ENCODE measurements around the gene AP3S1.

The AP3S1 gene

DNA sequence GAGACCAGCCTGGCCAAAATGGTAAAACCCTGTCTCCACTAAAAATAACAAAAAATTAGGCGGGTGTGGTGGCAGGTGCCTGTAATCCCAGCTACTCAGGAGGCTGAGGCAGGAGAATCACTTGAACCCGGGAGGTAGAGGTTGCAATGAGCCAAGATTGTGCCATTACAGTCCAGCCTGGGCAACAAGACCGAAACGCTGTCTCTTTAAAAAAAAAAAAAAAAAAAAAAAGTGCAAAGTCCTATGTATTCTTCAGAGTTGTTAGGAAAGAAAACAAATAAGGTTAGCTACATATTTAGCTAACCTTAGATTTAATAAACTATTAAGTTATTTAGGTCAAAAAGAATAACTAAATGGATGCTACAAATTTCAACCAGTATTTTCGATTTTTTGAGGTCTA is 11.8 kb upstream of the AP3S1 start:
- DNase-seq: no peak

DNA sequence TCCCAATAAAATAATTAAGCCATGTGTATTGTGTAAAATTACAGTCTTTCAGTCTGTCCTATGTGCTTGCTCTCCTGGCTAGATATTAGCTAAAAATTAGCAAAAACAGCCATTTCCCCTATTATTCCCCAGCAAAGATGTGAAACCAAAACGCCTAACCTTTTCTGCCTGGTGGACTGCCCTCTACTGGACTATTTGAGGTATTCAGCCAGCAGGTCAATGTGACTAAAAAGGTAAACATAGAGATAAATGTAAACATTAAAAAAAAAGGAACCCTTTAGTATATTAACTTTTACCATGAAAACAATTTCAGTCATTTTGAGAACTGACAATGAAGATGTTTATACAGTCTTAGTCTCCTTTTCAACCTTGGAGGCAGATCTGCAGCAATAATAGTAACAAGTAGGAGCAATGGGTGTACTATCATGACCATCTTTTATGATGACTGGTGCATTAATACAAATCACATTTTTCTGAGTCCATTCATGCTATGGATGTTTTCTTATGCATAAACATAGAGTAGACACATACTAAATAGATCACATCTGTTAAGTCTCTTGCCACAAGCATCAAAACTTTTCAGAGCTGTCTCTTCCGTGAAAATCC is 10.5 kb upstream of the AP3S1 start:
- DNase-seq: no peak

DNA sequence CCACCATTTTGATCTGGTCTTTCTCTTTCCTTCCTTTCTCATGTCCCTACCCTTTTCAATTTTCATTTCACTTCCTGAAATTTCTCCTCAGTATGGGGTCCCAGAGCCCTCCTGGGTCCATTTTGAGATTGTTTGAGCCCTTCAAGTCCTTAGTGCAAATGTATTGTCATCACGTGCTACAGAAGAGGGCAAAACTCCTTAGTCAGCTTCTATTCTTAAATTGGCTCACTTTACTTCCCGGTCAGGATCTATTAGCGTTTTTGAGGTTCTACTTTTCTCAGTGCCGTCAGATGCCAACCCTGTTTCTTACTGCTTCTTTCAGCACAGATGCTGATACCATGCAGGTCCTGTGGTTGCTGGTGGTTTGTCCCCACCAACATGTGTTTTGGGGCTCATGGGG is 6.3 kb upstream of the AP3S1 start:
- DNase-seq: no peak

DNA sequence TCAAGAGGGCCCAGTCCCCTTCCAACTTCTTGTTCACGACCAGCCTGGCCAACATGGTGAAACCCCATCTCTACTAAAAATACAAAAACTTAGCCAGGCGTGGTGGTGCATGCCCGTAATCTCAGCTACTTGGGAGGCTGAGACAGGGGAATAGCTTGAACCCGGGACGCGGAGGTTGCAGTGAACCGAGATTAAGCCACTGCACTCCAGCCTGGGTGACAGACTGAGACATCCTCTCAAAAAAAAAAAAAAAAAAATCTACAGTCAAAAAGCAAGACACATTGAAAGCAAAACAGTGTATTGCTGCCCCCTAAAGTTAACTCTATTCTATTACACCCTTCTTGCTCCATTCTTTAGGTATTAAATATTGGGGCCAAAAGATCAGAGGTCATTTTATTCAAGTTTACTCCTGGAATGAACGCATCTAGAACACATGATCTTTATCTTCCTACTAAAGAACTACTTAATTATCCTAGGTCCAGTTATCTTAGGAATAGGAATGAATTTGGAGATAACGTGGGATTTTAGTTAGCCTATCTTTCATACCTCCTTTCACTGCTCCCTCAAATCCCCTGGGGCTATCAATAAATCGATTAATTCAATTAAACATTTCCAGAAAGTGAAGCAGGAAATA is 2.7 kb upstream of the AP3S1 start:
- DNase-seq: no peak

DNA sequence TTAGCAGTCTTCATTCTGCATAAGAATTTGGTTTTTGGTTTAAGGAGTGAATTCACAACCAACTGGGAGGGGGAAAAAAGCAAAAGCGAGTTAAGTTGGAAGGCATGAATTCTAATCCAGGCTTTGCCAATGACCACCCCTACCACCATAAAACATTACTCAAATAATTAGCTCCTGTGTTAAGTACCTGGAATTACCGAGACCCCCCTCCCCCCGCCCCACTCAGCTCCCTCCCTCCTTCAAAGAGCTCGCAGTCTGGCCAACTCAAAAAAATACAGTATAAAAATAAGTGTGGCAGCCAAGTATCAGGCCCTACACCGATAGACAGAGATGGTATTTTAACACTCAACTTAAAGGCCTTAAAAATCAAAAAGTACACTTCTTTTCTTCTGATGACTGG is 862 bp upstream of the AP3S1 start:
- DNase-seq: no peak

DNA sequence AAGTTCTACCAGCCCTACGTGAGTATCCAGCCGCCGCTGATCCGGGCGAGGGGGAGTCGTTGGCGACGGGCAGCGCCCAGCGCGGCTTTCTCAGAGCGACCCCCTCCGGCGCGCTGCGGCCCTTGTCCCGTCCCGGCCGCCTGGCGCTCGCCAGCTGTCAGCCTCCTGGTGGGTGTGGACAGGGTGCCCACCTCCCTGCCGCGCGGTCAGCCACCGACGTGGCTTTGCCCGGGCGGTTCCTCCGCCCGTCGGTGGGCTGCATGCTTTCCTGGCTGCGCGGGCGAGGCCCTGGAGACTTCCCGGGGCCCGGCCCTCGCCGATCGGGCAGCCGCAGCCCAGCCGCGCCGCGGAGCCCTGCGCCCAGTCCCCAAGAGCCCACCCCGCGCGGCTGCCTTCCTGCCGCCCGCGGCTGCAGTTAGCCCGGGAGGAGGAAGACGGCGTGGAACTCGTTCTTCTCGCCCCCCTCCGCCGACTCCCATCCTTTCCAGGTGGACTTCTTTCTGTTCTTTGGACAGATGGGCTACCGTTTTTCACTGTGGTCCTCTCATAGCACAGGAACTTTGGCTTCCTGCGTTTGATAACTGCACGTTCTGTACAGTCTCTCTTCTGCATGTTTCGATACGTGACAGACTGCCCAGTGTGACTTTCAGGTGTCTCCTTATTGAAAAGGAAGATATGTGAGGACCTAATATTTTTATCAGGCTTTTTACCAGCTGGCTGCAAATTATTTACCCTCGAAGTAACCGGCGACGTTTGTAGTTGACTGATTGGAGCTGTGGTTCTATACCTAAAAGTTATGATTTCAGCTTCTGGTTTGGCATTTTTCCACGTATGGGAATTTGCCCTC is 577 bp downstream of the AP3S1 start:
- no peak for DNase-seq

DNA sequence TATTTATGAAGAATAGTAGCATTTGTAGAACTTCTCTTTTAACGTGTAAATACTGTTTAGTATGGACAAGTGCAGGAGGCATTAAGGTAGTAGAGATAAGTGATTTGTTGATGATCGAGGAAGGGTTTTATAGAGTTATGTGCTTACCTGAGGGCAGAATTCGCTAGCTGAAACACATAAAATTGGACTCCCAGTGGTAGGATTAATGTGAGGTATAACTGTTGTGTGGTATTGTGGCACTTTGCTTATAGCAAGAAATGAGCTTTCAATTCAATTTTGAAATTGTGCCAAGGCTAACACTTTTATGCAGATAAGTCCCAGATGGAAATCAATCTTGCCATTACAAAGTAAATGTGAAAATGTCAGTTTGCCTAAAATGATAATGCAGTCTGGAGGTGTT is 1.2 kb downstream of the AP3S1 start:
- no peak for DNase-seq

DNA sequence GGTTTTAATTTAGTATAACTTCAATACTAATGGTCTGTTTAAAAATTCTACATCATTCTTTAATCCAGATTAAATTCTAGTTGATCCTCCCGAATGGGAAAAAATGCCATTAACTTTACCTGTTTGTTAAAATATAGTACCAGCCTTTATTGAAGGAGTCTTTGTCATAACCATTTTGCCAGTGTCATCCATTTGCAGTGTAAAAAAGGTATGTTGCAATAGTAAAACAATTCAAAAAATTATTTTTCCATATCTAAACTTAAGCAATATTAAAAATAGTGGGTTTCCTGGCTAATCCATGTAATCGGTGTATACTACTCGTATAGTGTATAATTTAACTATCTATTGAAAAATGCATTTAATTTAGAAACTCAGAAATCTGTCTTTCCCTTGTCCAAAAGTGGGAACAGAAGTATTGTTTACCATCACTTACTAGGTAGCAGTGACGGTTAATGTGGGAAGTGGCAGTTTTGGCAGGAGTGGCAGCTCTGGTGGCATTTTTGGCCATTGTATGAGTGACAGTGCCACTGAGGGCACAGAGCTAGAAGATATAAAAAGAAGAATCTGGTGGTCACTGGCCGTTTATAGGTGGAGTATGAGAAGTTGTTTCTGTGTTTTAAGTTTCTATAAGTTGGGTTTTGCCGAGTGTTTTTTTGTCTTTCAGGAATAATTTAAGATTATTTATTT is 1.9 kb downstream of the AP3S1 start:
- no peak for DNase-seq

- no peak for DNase-seq
Observed at GRCh38 chr5:115844321-115844817, 2.6 kb downstream of the AP3S1 start.

DNA sequence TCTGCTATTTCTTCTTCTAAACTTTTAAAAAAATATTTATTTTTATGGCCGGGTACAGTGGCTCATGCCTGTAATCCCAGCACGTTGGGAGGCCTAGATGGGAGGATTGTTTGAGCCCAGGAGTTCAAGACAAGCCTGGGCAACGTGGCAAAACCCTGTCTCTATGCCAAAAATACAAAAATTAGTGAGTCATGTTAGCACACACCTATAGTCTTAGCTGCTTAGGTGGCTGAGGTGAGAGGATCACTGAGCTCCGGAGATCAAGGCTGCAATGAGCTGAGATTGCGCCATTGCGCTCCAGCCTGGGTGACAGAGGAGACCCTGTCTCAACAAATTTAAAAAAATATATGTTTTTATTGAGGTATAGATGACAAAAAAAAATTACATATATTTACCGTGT is 5.6 kb downstream of the AP3S1 start:
- DNase-seq: no peak

DNA sequence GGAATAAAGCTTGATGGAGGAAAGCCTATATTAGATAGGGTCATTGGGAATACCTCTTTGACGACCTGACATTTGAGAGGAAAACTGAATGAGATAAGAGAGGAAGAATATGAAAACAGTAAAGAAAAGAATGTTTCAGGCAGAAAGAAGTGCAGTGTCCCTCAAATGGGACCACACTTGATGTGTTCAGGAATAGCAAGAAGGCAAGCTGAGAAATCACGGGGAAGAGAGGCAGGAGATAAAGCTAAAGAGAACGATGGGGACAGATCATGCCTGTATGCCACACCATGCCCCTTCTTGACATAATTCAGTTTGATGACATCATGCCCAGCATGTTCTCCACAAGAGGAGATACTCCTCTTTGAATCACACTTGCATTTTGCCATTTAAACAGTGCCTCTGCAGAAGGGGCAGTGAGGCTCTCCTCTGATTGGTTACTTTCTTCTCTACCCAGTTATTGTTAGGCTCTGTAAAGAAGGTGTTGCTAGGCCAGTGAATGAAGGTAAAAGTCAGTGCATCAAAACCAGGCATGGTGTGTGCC is 7.6 kb downstream of the AP3S1 start:
- DNase-seq: no peak

DNA sequence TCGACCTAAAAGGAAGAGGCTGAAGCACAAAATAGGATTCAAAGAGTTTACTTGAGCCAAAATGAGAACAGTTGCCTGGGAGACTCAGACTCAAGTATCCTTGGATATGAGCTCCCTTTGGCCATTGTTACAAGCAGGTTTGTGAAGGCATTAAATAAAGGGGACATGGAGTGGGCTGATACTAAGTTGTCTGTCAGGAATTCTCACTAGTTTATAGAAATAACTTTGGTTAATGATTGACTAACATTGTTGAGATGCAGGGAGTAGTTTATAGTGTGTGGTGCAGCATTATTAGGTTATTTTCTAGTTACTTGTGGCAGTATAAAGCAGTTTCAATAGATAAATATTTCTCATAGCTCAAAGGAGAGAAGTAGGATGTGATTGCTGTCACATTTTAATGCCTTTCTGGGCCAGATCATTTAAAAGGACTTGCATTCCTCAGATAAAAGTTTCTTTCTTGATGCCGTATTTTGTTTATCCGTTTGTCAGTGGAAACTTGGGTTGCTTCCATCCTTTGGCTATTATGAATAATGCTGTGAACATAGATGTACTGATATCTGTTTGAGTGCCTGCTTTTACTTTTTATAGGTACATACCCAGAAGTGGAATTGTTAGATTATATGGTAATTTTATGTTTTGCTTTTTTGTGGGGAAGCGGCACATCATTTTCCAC is 9.1 kb downstream of the AP3S1 start:
- no peak for DNase-seq

DNA sequence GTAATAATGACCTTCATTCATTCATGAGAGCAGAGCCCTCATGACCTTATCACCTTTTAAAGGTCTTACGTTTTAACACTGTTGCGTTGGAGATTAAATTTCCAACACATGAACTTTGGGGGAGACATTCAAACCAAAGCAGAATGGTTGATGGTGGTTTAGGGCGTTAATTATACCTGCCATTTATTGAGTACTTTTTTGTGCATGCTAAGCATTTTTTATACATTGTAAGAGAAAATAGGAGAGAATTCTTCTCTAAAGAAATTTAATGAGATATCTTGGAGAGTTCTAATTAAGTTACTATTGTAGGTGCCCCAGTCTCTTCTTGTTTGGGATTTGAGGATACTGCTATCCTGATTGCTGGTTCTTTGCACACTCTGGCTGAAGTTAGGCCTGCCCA is 12.4 kb downstream of the AP3S1 start:
- DNase-seq: no peak

DNA sequence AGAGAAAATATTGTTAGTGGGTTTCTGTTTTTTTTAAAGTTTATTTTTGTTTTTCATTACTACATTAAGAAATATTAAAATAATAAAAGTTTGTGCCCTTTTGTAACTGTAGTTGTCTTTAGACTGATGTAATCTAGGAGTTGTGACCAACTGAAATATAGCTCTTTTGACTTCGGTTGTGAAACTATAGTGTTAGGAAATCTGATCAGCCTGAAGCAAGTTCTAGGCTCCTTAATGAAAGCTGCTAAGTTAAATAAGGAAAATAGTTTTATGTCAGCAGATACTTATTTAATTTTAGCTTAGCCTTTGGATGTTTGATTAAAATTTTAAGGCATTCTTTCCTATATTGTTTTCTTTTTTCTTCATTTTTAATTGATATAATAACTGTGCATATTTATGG is 14.2 kb downstream of the AP3S1 start:
- no peak for DNase-seq

DNA sequence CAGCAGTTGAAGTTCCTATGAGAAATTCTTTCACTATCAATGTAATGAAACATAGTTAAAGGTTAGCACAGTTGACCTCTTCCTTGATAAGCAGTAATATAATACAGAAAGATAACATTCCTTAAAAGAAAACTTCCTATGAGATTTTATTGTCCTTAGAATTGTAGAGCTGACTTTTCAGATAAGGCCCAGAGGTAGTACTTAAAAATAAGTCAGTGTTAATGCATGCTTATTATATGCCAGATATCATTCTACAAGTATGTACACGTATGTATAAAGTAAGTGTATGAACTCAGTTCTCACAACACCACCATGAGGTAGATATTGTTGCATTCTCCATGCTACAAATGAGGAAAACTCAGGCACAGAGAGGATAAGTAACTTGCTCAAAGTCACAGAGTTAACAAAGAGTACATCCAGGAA is 15.3 kb downstream of the AP3S1 start:
- no peak for DNase-seq

GRCh38 chr5:115857626-115858349 is 16.1 kb downstream of the AP3S1 start:
- DNase-seq: no peak

DNA sequence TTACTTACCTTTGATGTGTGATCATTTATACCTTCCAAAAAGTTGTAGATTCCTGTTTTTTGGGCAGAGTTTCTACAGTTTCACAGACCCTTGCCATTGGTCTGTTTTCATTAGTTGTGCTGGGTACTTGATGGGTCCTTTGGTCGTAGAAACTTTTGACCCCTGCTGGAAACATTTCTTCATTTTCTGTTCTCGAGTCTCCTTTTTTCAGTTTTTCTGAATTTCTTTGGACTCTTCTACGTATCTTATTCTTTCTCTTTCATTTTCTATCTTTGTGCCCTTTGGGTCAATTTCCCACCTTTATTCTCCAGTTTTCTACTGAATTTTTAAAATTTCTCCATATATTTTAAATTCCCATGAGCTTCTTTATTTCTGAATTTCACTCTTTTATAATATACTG is 16.7 kb downstream of the AP3S1 start:
- no peak for DNase-seq

DNA sequence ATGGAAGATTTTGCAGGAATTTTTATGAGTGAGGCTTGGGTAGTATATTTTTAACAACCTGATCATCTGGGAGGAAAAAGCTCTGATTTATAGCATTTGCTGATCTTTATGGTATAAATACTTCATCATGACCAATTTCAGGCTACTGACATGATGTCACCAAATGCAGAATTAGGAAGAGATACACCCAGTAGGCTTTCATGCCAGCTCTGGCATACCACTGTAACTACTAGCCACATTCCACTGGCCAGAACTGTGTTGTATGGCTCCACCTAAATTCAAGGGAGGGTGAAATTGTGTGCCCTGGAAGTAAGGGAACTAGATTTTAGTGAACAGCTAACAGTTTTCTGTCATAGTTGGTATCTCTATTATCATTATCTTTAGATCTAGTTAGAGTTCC is 17.6 kb downstream of the AP3S1 start:
- no peak for DNase-seq

- no peak for DNase-seq
Observed at GRCh38 chr5:115869256-115869795, 27.6 kb downstream of the AP3S1 start.

- DNase-seq: no peak
Observed at GRCh38 chr5:115872447-115872846, 30.7 kb downstream of the AP3S1 start.

- no peak for DNase-seq
Observed at GRCh38 chr5:115873392-115873791, 31.7 kb downstream of the AP3S1 start.

DNA sequence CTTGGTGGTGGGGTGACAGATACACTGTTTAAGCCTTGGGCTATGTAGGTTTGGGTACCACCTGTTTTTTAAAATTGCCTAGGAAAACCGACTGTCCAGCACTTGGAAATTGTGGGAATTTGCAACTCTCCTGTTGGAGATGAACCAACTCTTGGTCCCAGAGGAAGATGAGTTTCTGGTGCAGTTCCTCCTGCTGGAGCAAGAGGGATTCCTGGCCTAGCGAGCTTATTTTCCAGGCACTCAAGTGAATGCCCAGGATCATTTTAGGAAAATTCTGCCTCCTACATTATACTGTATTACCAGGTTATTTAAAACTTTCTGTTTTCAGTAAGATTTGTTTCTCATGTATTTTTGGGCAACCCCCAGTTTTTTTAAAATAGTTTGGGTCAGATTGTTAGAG is 33.7 kb downstream of the AP3S1 start:
- DNase-seq: no peak
